Esophagus squamous epithelium (tissue), 4 donors: Measurements from ENCODE around the gene UIMC1.

ENCODE experiments used
- CTCF ChIP-seq, 6 experiments: fragments of 450-650 bp in 4 of 6; fragments of 200-600 bp in 2 of 6; sonication (generic) in 2 of 6; IDR thresholded peaks; one replicate each; pipeline ENCODE4 v1.5.1; 2016 to 2019; ENCODE audit warnings: antibody characterized with exemption in 6 of 6, mild to moderate bottlenecking in 4 of 6, moderate library complexity in 4 of 6
- POLR2A ChIP-seq, 4 donors: fragments of 450-650 bp; IDR thresholded peaks; one replicate each; pipeline ENCODE4 v1.6.1; 2017; ENCODE audit warnings: antibody characterized with exemption in 4 of 4, mild to moderate bottlenecking in 4 of 4, moderate library complexity in 3 of 4

GRCh38 chr5:176887252-176887849, 119.2 kb downstream of the UIMC1 start:
- TF ChIP-seq CTCF (IDR thresholded peaks at IDR 0.05): no peak
- no peak for TF ChIP-seq POLR2A (IDR thresholded peaks at IDR 0.05)
